CD4-positive, alpha-beta memory T cell (primary cell): ENCODE data around the gene LRRC3. TPM values are rescaled to one million over a fixed set of nuclear protein-coding genes. Genes with fewer than 3 reads are reported as not detected.
A peak's percentile ranks its signal among the peaks of the same experiment; 100 is the strongest.

Experiments
- CTCF ChIA-PET: fragments of 350-600 bp; sonication (Branson Sonifier 250); formaldehyde crosslinking; loops from one replicate; lab custom pipeline; 2021; ENCODE audit warnings: inconsistent platforms; ENCODE audit not compliant: partially characterized antibody; lab: Charles Lee
- POLR2A ChIA-PET: fragments of 350-600 bp; sonication (Branson Sonifier 250); formaldehyde crosslinking; loops from one replicate; lab custom pipeline; 2021; ENCODE audit not compliant: partially characterized antibody; lab: Charles Lee
- DNase-seq, 5 donors: peaks; one replicate each; pipeline versions ENCODE4 v3.0.0 to v3.0.0-alpha.2; 2020 to 2022; ENCODE audit warnings: mixed read lengths in 1 of 5
- H3K27ac ChIP-seq: one replicate; pipeline ENCODE4 v1.7.0; 2013; ENCODE audit warnings: low read depth, low read length
- H3K27me3 ChIP-seq: 2 replicates; pipeline ENCODE4 v1.7.0; 2013; ENCODE audit warnings: mild to moderate bottlenecking, low read length, moderate library complexity; ENCODE audit not compliant: insufficient read depth
- H3K36me3 ChIP-seq: 2 replicates; pipeline ENCODE4 v1.7.0; 2013; ENCODE audit warnings: mild to moderate bottlenecking, low read length, moderate library complexity; ENCODE audit not compliant: insufficient read depth
- H3K4me1 ChIP-seq: 2 replicates; pipeline ENCODE4 v1.7.0; 2013; ENCODE audit warnings: mild to moderate bottlenecking, low read length, moderate library complexity; ENCODE audit not compliant: insufficient read depth
- H3K4me3 ChIP-seq, 2 donors: one replicate each; pipeline ENCODE4 v1.7.0; 2013; ENCODE audit warnings: low read length in 2 of 2, mild to moderate bottlenecking in 1 of 2
- H3K9me3 ChIP-seq, 2 donors: one replicate each; pipeline ENCODE4 v1.7.0; 2013; ENCODE audit warnings: low read length in 2 of 2, control low read depth in 1 of 2; ENCODE audit not compliant: control insufficient read depth in 1 of 2
- H3K27ac Mint-ChIP-seq, 7 donors: one replicate each; pipeline ENCODE4 v1.8.0; 2020 to 2021; ENCODE audit warnings: mixed read lengths in 7 of 7, mild to moderate bottlenecking in 6 of 7, inconsistent platforms in 3 of 7, moderate library complexity in 3 of 7
- H3K27me3 Mint-ChIP-seq, 2 donors: one replicate each; pipeline ENCODE4 v1.8.0; 2020 to 2021; ENCODE audit warnings: mixed read lengths in 2 of 2
- H3K36me3 Mint-ChIP-seq, 2 donors: one replicate each; pipeline ENCODE4 v1.8.0; 2020 to 2021; ENCODE audit warnings: mixed read lengths in 2 of 2, inconsistent platforms in 1 of 2, mild to moderate bottlenecking in 1 of 2
- H3K4me1 Mint-ChIP-seq, 4 donors: one replicate each; pipeline ENCODE4 v1.8.0; 2020 to 2021; ENCODE audit warnings: mixed read lengths in 4 of 4, mild to moderate bottlenecking in 1 of 4
- H3K4me3 Mint-ChIP-seq, 8 donors: one replicate each; pipeline ENCODE4 v1.8.0; 2020 to 2021; ENCODE audit warnings: mixed read lengths in 8 of 8, mild to moderate bottlenecking in 7 of 8, moderate library complexity in 6 of 8, inconsistent platforms in 3 of 8
- H3K9me3 Mint-ChIP-seq, 8 donors: one replicate each; pipeline ENCODE4 v1.8.0; 2020 to 2021; ENCODE audit warnings: mixed read lengths in 8 of 8, mild to moderate bottlenecking in 5 of 8, inconsistent platforms in 3 of 8, moderate library complexity in 1 of 8
- intact Hi-C: fragments of 100-400 bp; cut with micrococcal nuclease; formaldehyde crosslinking; loops from one replicate; pipeline ENCODE4 v1.15.1; 2023
- polyA plus RNA-seq, 2 donors: library from polyadenylated mRNA; unstranded; fragments of 300-500 nt; fragmentation: Illumina TruSeq; gene quantifications; one replicate each; pipeline ENCODE4 v1.2.3, GENCODE V29; 2021
- total RNA-seq, 2 experiments: library from RNA; stranded (reverse); gene quantifications; one replicate each; pipeline ENCODE4 v1.2.3, GENCODE V29; 2021

Gene LRRC3
- total and polyA plus RNA-seq, 4 experiments from 2014 or later = 0.11 to 1.5 (median 1.0) TPM

DNA sequence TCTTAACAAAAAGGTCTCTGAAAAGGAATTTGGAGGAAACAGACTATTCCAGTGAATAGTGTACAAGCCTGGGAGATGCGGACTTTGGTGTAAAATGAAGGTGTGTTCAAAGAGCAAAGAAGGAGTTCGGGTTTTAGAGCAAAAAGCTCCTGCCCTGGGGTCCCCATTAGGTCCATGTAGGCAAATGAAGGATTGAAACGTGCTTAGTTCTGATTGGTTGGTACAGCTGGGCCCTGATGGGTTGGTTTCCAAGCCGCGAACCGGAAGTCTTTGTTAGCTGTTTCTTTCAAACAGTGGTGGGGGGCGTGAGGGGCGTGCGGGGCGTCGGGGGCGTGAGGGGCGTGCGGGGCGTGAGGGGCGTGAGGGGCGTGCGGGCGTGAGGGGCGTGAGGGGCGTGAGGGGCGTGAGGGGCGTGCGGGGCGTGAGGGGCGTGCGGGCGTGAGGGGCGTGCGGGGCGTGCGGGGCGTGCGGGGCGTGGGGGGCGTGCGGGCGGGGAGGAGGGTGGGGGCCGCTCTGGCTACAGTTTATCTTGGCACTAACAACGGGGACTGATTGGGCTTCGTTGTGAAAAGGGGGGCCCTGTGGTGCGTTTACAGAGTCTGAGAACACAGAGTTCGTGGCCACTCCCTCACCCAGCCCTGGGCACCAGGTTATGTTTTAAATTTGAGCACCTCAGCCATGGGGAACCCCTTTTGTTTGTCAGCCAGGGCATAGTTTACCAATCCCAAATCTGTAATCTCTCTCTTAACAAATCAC lies 29.4 kb downstream of the LRRC3 start:
- H3K27me3 ChIP-seq = no peaks in the 10 kb centered on the region
- Mint-ChIP-seq H3K36me3 (no peaks in the 10 kb centered on the region), H3K27me3 (peaks cover 4 to 11% of the 10 kb centered on the region in 2 donors), H3K9me3 (peaks cover 0 to 5% (median 0%) of the 10 kb centered on the region in 8 donors), H3K4me1 (peaks cover 0 to 4% (median 2%) of the 10 kb centered on the region in 4 donors), H3K4me3 (peak overlapping the region in 4 of 8 donors; percentile 57 to 81 (median 70)), H3K27ac (peak overlapping the region in 1 of 7 donors; percentile 50)
- H3K27ac ChIP-seq = no peak overlapping the region
- no peaks in the 10 kb centered on the region for H3K9me3 ChIP-seq
- intact Hi-C loops = no loop called here
- POLR2A ChIA-PET = no interaction called here
- peaks cover under 1% of the 10 kb centered on the region for H3K4me1 ChIP-seq
- CTCF ChIA-PET = interaction anchor here (0.9 kb wide), 1 partner anchor 11 kb away, joined by 4 read pairs; no protein-coding TSS in a partner anchor
- no peak for DNase-seq
- H3K4me3 ChIP-seq = no peak overlapping the region
- H3K36me3 ChIP-seq = no peaks in the 10 kb centered on the region

DNA sequence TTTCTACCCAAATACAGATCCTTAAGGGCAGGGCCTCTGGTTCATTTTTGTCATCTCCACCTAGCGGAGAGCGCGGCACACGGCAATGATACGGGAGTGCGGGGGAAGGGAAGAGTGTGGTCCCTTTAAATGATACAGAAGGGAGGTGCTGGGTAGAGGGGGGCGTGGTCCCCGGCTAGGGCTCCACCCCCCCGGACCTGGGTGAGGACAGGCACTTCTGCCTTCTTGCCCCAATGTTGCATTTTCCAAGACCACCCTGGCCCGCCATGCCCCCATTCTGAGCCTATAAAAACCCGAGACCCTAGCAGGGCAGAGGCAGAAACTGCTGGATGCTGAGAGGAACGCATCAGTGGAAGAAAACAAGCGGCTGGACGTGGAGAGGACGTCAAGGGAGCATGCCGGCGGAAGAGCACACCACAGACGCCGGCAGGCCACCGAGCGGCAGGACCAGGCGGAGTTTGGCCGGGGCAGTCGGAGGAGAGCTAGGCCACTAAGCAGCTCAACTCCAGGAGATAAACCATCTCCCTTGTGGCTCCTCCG lies 30.0 kb downstream of the LRRC3 start:
- ChIA-PET CTCF (no interaction called here), POLR2A (no interaction called here)
- H3K36me3 ChIP-seq = no peaks in the 10 kb centered on the region
- no peak overlapping the region for H3K4me3 ChIP-seq
- DNase-seq = peak in 4 of 5 donors; percentile 14 to 53 (median 32)
- peak overlapping the region in 7 of 8 donors; percentile 34 to 81 (median 57) for H3K4me3 Mint-ChIP-seq
- H3K36me3 Mint-ChIP-seq = no peaks in the 10 kb centered on the region
- no peaks in the 10 kb centered on the region for H3K4me1 ChIP-seq
- intact Hi-C loops = no loop called here
- no peaks in the 10 kb centered on the region for H3K27me3 ChIP-seq
- peaks cover 0 to 5% (median 0%) of the 10 kb centered on the region in 8 donors for H3K9me3 Mint-ChIP-seq
- H3K27ac ChIP-seq = no peak overlapping the region
- no peaks in the 10 kb centered on the region for H3K9me3 ChIP-seq
- peak overlapping the region in 3 of 7 donors; percentile 17 to 50 (median 42) for H3K27ac Mint-ChIP-seq
- peaks cover 7 to 11% of the 10 kb centered on the region in 2 donors for H3K27me3 Mint-ChIP-seq
- peaks cover 0 to 4% (median 2%) of the 10 kb centered on the region in 4 donors for H3K4me1 Mint-ChIP-seq

DNA sequence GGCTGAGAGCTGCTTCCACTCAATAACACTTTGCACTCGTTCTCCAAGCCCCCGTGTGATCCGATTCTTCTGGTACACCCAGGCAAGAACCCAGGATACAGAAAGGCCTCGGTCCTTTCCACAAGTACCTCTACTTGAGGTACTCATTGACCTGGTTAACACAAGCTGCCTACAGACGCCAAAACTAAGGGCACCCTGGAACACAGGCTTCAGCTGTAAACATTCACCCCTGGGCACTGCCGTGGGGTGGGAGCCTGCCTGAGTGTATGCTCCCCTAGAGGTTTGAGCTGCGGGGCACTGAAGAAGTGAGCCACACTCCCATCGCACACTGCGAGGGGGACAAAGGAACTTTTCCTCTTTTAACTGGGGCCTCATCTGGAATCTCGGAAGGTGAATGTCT lies 30.5 kb downstream of the LRRC3 start:
- Histone ChIP-seq H3K4me1 (no peaks in the 10 kb centered on the region), H3K36me3 (no peaks in the 10 kb centered on the region), H3K4me3 (no peak overlapping the region), H3K27me3 (no peaks in the 10 kb centered on the region), H3K9me3 (no peaks in the 10 kb centered on the region), H3K27ac (no peak overlapping the region)
- intact Hi-C loops = no loop called here
- no peaks in the 10 kb centered on the region for H3K36me3 Mint-ChIP-seq
- ChIA-PET CTCF (no interaction called here), POLR2A (no interaction called here)
- peak overlapping the region in 2 of 7 donors; percentile 42 to 46 for H3K27ac Mint-ChIP-seq
- peak overlapping the region in 5 of 8 donors; percentile 25 to 81 (median 54) for H3K4me3 Mint-ChIP-seq
- peaks cover 7 to 11% of the 10 kb centered on the region in 2 donors for H3K27me3 Mint-ChIP-seq
- H3K4me1 Mint-ChIP-seq = peaks cover 0 to 4% (median 2%) of the 10 kb centered on the region in 4 donors
- peak in 1 of 5 donors; percentile 2 for DNase-seq
- peaks cover 0 to 5% (median 0%) of the 10 kb centered on the region in 8 donors for H3K9me3 Mint-ChIP-seq

DNA sequence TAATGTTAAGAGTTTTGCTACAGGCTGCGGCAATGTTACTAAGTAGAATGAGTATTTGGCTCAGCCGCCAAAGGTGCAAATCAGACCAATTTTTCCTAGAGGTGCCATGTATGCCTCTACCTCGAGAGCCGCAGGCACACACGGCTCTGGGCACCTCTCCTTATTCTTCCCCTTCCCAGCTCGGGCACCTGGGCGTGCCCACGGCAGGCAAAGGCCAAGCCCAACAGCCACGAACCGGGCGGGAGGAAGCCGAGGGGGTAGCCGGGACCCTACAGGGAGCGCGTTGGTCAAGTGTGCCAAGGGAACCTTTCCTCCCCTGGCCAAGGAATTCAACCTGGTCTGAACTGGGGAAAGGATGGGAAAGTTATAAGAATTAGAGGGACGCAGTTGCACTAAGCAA lies 31.0 kb downstream of the LRRC3 start:
- intact Hi-C loops = no loop called here
- peaks cover 0 to 5% (median 0%) of the 10 kb centered on the region in 8 donors for H3K9me3 Mint-ChIP-seq
- peaks cover 0 to 4% (median 2%) of the 10 kb centered on the region in 4 donors for H3K4me1 Mint-ChIP-seq
- peak overlapping the region in 5 of 8 donors; percentile 4 to 81 (median 42) for H3K4me3 Mint-ChIP-seq
- Histone ChIP-seq H3K27ac (no peak overlapping the region), H3K4me3 (no peak overlapping the region), H3K9me3 (no peaks in the 10 kb centered on the region), H3K4me1 (no peaks in the 10 kb centered on the region), H3K27me3 (no peaks in the 10 kb centered on the region), H3K36me3 (no peaks in the 10 kb centered on the region)
- ChIA-PET CTCF (no interaction called here), POLR2A (no interaction called here)
- H3K27me3 Mint-ChIP-seq = peaks cover 7 to 12% of the 10 kb centered on the region in 2 donors
- no peak for DNase-seq
- H3K36me3 Mint-ChIP-seq = no peaks in the 10 kb centered on the region
- peak overlapping the region in 1 of 7 donors; percentile 36 for H3K27ac Mint-ChIP-seq

DNA sequence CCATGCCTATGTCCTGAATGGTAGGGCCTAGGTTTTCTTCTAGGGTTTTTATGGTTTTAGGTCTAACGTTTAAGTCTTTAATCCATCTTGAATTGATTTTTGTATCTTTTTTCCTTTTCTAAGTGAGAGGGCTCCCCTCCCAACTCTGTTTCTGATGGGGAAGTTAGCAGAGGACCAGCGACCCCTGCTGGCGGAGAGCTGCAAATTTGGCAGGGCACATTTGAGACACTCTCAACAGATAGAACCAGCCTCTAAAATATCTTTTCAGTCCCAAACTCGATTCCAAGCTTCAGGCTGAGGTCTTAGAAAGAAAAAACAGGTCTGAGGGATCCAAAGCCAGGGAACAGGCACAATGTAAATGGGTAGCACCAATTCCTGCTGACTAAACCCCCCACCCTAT lies 32.5 kb downstream of the LRRC3 start:
- Histone ChIP-seq H3K27ac (no peak overlapping the region), H3K27me3 (no peaks in the 10 kb centered on the region), H3K9me3 (peaks cover 0 to 6% of the 10 kb centered on the region in 2 donors), H3K4me3 (no peak overlapping the region), H3K4me1 (no peaks in the 10 kb centered on the region), H3K36me3 (no peaks in the 10 kb centered on the region)
- Mint-ChIP-seq H3K4me1 (peaks cover 0 to 4% (median 2%) of the 10 kb centered on the region in 4 donors), H3K27ac (no peak overlapping the region), H3K36me3 (peaks cover 0 to under 1% of the 10 kb centered on the region in 2 donors), H3K27me3 (peaks cover 7 to 14% of the 10 kb centered on the region in 2 donors), H3K9me3 (peaks cover 0 to 13% (median 7%) of the 10 kb centered on the region in 8 donors), H3K4me3 (peak overlapping the region in 1 of 8 donors; percentile 26)
- peak in 4 of 5 donors; percentile 16 to 45 (median 23) for DNase-seq
- POLR2A ChIA-PET = no interaction called here
- intact Hi-C loops = no loop called here
- CTCF ChIA-PET = interaction anchor here (1.5 kb wide), 1 partner anchor 23 kb away, joined by 3 read pairs; no protein-coding TSS in a partner anchor

DNA sequence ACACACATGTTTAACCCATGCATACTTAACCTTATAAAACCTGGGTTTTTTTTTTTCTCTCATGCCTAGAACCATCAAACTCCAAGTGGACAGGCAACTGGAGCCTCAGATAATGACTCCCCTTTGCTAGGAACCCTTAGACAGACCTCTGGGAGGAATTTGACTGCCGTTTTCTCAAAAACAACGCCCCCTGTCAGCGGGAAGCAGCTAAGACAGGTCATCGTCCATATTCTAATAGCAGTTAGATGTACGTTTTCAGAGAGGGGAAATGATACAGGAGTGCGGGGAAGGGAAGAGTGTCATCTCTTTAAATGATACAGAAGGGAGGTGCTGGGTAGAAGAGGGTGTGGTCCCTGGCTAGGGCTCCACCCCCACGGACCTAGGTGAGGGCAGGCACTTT lies 34.7 kb downstream of the LRRC3 start:
- Mint-ChIP-seq H3K36me3 (peaks cover 0 to 5% of the 10 kb centered on the region in 2 donors), H3K9me3 (peaks cover 0 to 20% (median 14%) of the 10 kb centered on the region in 8 donors), H3K27me3 (peaks cover 7 to 8% of the 10 kb centered on the region in 2 donors), H3K27ac (no peak overlapping the region), H3K4me3 (no peak overlapping the region), H3K4me1 (peaks cover 0 to 4% (median 2%) of the 10 kb centered on the region in 4 donors)
- DNase-seq = no peak
- Histone ChIP-seq H3K27me3 (no peaks in the 10 kb centered on the region), H3K27ac (no peak overlapping the region), H3K4me1 (no peaks in the 10 kb centered on the region), H3K36me3 (no peaks in the 10 kb centered on the region), H3K4me3 (no peak overlapping the region), H3K9me3 (peaks cover 0 to 13% of the 10 kb centered on the region in 2 donors)
- intact Hi-C loops = no loop called here
- ChIA-PET CTCF (no interaction called here), POLR2A (no interaction called here)

DNA sequence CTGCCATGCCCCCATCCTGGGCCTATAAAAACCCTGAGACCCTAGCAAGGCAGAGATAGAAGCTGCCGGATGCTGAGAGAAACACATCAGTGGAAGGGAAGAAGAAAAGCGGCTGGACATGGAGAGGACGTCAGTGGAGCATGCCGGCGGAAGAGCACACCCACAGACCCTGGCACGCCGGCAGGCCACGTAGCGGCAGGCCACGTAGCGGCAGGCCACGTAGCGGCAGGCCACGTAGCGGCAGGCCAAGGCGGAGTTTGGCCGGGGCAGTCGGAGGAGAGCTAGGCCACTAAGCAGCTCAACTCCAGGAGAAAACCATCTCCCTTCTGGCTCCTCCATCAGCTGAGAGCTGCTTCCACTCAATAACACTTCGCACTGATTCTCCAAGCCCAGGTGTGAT lies 35.1 kb downstream of the LRRC3 start:
- Mint-ChIP-seq H3K27ac (no peak overlapping the region), H3K36me3 (peaks cover 0 to 7% of the 10 kb centered on the region in 2 donors), H3K9me3 (peaks cover 0 to 20% (median 14%) of the 10 kb centered on the region in 8 donors), H3K4me3 (no peak overlapping the region), H3K27me3 (peaks cover 9 to 11% of the 10 kb centered on the region in 2 donors), H3K4me1 (peaks cover 0 to 4% (median 1%) of the 10 kb centered on the region in 4 donors)
- Histone ChIP-seq H3K4me3 (no peak overlapping the region), H3K36me3 (no peaks in the 10 kb centered on the region), H3K27me3 (no peaks in the 10 kb centered on the region), H3K4me1 (no peaks in the 10 kb centered on the region), H3K27ac (no peak overlapping the region), H3K9me3 (peaks cover 0 to 13% of the 10 kb centered on the region in 2 donors)
- CTCF ChIA-PET = no interaction called here
- POLR2A ChIA-PET = no interaction called here
- DNase-seq = no peak
- intact Hi-C loops = no loop called here
